ENCODE results near the gene CNGA3. TPM values are rescaled to one million over a fixed set of nuclear protein-coding genes. Genes with fewer than 3 reads are reported as not detected.

CNGA3 gene
- total RNA-seq, 2 donors from 2014 or later: not detected

- Mint-ChIP-seq H3K9me3 (no peaks in the 10 kb centered on the region), H3K36me3 (no peaks in the 10 kb centered on the region), H3K27ac (no peak overlapping the region)
- DNase-seq (ENCODE audit: low spot score in 2 of 2) (no peak), ATAC-seq (no peak)
Measured at GRCh38 chr2:98382086-98382485, 35.8 kb downstream of the CNGA3 start.

- H3K9me3 Mint-ChIP-seq: no peaks in the 10 kb centered on the region
- H3K27ac Mint-ChIP-seq: no peak overlapping the region
- no peak for ATAC-seq
- H3K36me3 Mint-ChIP-seq: no peaks in the 10 kb centered on the region
- no peak for DNase-seq (ENCODE audit: low spot score in 2 of 2)
Measured at GRCh38 chr2:98382739-98383138, 36.5 kb downstream of the CNGA3 start.

GRCh38 chr2:98383166-98383565 lies 36.9 kb downstream of the CNGA3 start:
- DNase-seq (ENCODE audit: low spot score in 2 of 2): no peak
- H3K9me3 Mint-ChIP-seq: no peaks in the 10 kb centered on the region
- H3K36me3 Mint-ChIP-seq: no peaks in the 10 kb centered on the region
- H3K27ac Mint-ChIP-seq: no peak overlapping the region
- no peak for ATAC-seq

- Mint-ChIP-seq H3K9me3 (no peaks in the 10 kb centered on the region), H3K27ac (no peak overlapping the region), H3K36me3 (no peaks in the 10 kb centered on the region)
- peak in 1 of 2 donors; percentile 76 for DNase-seq (ENCODE audit: low spot score in 2 of 2)
- ATAC-seq: peak; percentile 78 to 81
Measured at GRCh38 chr2:98385050-98385699, 38.9 kb downstream of the CNGA3 start.

GRCh38 chr2:98387478-98387877 lies 41.2 kb downstream of the CNGA3 start:
- DNase-seq (ENCODE audit: low spot score in 2 of 2) (no peak), ATAC-seq (no peak)
- Mint-ChIP-seq H3K27ac (no peak overlapping the region), H3K9me3 (no peaks in the 10 kb centered on the region), H3K36me3 (no peaks in the 10 kb centered on the region)

- ATAC-seq (no peak), DNase-seq (ENCODE audit: low spot score in 2 of 2) (no peak)
- Mint-ChIP-seq H3K36me3 (no peaks in the 10 kb centered on the region), H3K27ac (peak overlapping the region in 1 of 2 donors; percentile 30), H3K9me3 (no peaks in the 10 kb centered on the region)
Measured at GRCh38 chr2:98388081-98388480, 41.8 kb downstream of the CNGA3 start.

GRCh38 chr2:98388601-98389250 lies 42.5 kb downstream of the CNGA3 start:
- DNase-seq (ENCODE audit: low spot score in 2 of 2) (no peak), ATAC-seq (no peak)
- Mint-ChIP-seq H3K9me3 (no peaks in the 10 kb centered on the region), H3K27ac (peak overlapping the region in 1 of 2 donors; percentile 30), H3K36me3 (no peaks in the 10 kb centered on the region)

GRCh38 chr2:98389251-98389605 lies 43.0 kb downstream of the CNGA3 start:
- Mint-ChIP-seq H3K27ac (peak overlapping the region in 1 of 2 donors; percentile 14), H3K36me3 (no peaks in the 10 kb centered on the region), H3K9me3 (no peaks in the 10 kb centered on the region)
- no peak for DNase-seq (ENCODE audit: low spot score in 2 of 2)
- ATAC-seq: no peak

- Mint-ChIP-seq H3K36me3 (no peaks in the 10 kb centered on the region), H3K9me3 (no peaks in the 10 kb centered on the region), H3K27ac (no peak overlapping the region)
- DNase-seq (ENCODE audit: low spot score in 2 of 2): no peak
- ATAC-seq: no peak
Measured at GRCh38 chr2:98390571-98391476, 44.6 kb downstream of the CNGA3 start.

- H3K27ac Mint-ChIP-seq: no peak overlapping the region
- H3K9me3 Mint-ChIP-seq: no peaks in the 10 kb centered on the region
- no peaks in the 10 kb centered on the region for H3K36me3 Mint-ChIP-seq
- DNase-seq (ENCODE audit: low spot score in 2 of 2) (no peak), ATAC-seq (no peak)
Measured at GRCh38 chr2:98391581-98392270, 45.5 kb downstream of the CNGA3 start.

GRCh38 chr2:98393354-98393753 lies 47.1 kb downstream of the CNGA3 start:
- no peaks in the 10 kb centered on the region for H3K36me3 Mint-ChIP-seq
- DNase-seq (ENCODE audit: low spot score in 2 of 2) (no peak), ATAC-seq (no peak)
- no peak overlapping the region for H3K27ac Mint-ChIP-seq
- H3K9me3 Mint-ChIP-seq: no peaks in the 10 kb centered on the region

- DNase-seq (ENCODE audit: low spot score in 2 of 2) (no peak), ATAC-seq (no peak)
- Mint-ChIP-seq H3K36me3 (no peaks in the 10 kb centered on the region), H3K9me3 (no peaks in the 10 kb centered on the region), H3K27ac (no peak overlapping the region)
Measured at GRCh38 chr2:98394595-98395153, 48.4 kb downstream of the CNGA3 start.

- H3K36me3 Mint-ChIP-seq: no peaks in the 10 kb centered on the region
- H3K27ac Mint-ChIP-seq: no peak overlapping the region
- H3K9me3 Mint-ChIP-seq: no peaks in the 10 kb centered on the region
- ATAC-seq (no peak), DNase-seq (ENCODE audit: low spot score in 2 of 2) (no peak)
Measured at GRCh38 chr2:98395977-98396376, 49.7 kb downstream of the CNGA3 start.

- H3K9me3 Mint-ChIP-seq: no peaks in the 10 kb centered on the region
- no peak overlapping the region for H3K27ac Mint-ChIP-seq
- H3K36me3 Mint-ChIP-seq: no peaks in the 10 kb centered on the region
- DNase-seq (ENCODE audit: low spot score in 2 of 2) (no peak), ATAC-seq (no peak)
Measured at GRCh38 chr2:98396745-98397355, 50.6 kb downstream of the CNGA3 start.

GRCh38 chr2:98399140-98399539 lies 52.9 kb downstream of the CNGA3 start:
- no peak for ATAC-seq
- H3K27ac Mint-ChIP-seq: no peak overlapping the region
- no peak for DNase-seq (ENCODE audit: low spot score in 2 of 2)
- H3K36me3 Mint-ChIP-seq: no peaks in the 10 kb centered on the region
- no peaks in the 10 kb centered on the region for H3K9me3 Mint-ChIP-seq

GRCh38 chr2:98403878-98404277 lies 57.6 kb downstream of the CNGA3 start:
- H3K27ac Mint-ChIP-seq: no peak overlapping the region
- H3K36me3 Mint-ChIP-seq: no peaks in the 10 kb centered on the region
- ATAC-seq (no peak), DNase-seq (ENCODE audit: low spot score in 2 of 2) (no peak)
- no peaks in the 10 kb centered on the region for H3K9me3 Mint-ChIP-seq
